Measurements from ENCODE around the gene C16orf54.
"Not testable (repeated sequence)": the region's sequence is repeated elsewhere in the genome, so short reads cannot be mapped to it uniquely, and the experiment has no call there.

The C16orf54 gene

GRCh38 chr16:29769507-29769906 is 23.7 kb upstream of the C16orf54 start:
- no peak for DNase-seq (ENCODE audit: low read depth in 3 of 3, low spot score in 1 of 3)

- DNase-seq (ENCODE audit: low read depth in 3 of 3, low spot score in 1 of 3) = no peak
Observed at GRCh38 chr16:29767062-29767461, 21.3 kb upstream of the C16orf54 start.

- DNase-seq (ENCODE audit: low read depth in 3 of 3, low spot score in 1 of 3) = no peak
Observed at GRCh38 chr16:29766571-29766970, 20.8 kb upstream of the C16orf54 start.

- no peak for DNase-seq (ENCODE audit: low read depth in 3 of 3, low spot score in 1 of 3)
Observed at GRCh38 chr16:29765167-29766032, 19.6 kb upstream of the C16orf54 start.

- no peak for DNase-seq (ENCODE audit: low read depth in 3 of 3, low spot score in 1 of 3)
Observed at GRCh38 chr16:29763326-29763725, 17.5 kb upstream of the C16orf54 start.

- DNase-seq (ENCODE audit: low read depth in 3 of 3, low spot score in 1 of 3) = no peak
Observed at GRCh38 chr16:29761882-29762281, 16.1 kb upstream of the C16orf54 start.

- DNase-seq (ENCODE audit: low read depth in 3 of 3, low spot score in 1 of 3) = not testable (repeated sequence)
Observed at GRCh38 chr16:29761280-29761651, 15.5 kb upstream of the C16orf54 start.

GRCh38 chr16:29760567-29761279 is 14.9 kb upstream of the C16orf54 start:
- DNase-seq (ENCODE audit: low read depth in 3 of 3, low spot score in 1 of 3) = no peak

- no peak for DNase-seq (ENCODE audit: low read depth in 3 of 3, low spot score in 1 of 3)
Observed at GRCh38 chr16:29757950-29758466, 12.2 kb upstream of the C16orf54 start.

GRCh38 chr16:29757086-29757485 is 11.3 kb upstream of the C16orf54 start:
- not testable (repeated sequence) for DNase-seq (ENCODE audit: low read depth in 3 of 3, low spot score in 1 of 3)

GRCh38 chr16:29756654-29757053 is 10.9 kb upstream of the C16orf54 start:
- no peak for DNase-seq (ENCODE audit: low read depth in 3 of 3, low spot score in 1 of 3)

GRCh38 chr16:29753516-29753915 is 7.7 kb upstream of the C16orf54 start:
- DNase-seq (ENCODE audit: low read depth in 3 of 3, low spot score in 1 of 3) = no peak

- DNase-seq (ENCODE audit: low read depth in 3 of 3, low spot score in 1 of 3) = not testable (repeated sequence)
Observed at GRCh38 chr16:29748760-29749149, 3.0 kb upstream of the C16orf54 start.

GRCh38 chr16:29747947-29748759 is 2.4 kb upstream of the C16orf54 start:
- DNase-seq (ENCODE audit: low read depth in 3 of 3, low spot score in 1 of 3) = no peak

- DNase-seq (ENCODE audit: low read depth in 3 of 3, low spot score in 1 of 3) = not testable (repeated sequence)
Observed at GRCh38 chr16:29746518-29746917, 728 bp upstream of the C16orf54 start.

GRCh38 chr16:29745121-29745852 is 503 bp downstream of the C16orf54 start:
- DNase-seq (ENCODE audit: low read depth in 3 of 3, low spot score in 1 of 3) = peak in 1 of 3 donors; percentile 27

- peak in 1 of 3 donors; percentile 6 for DNase-seq (ENCODE audit: low read depth in 3 of 3, low spot score in 1 of 3)
Observed at GRCh38 chr16:29744541-29745101, 1.2 kb downstream of the C16orf54 start.

GRCh38 chr16:29743827-29744531 is 1.8 kb downstream of the C16orf54 start:
- peak in 2 of 3 donors; percentile 21 to 28 for DNase-seq (ENCODE audit: low read depth in 3 of 3, low spot score in 1 of 3)

GRCh38 chr16:29743475-29743826 is 2.3 kb downstream of the C16orf54 start:
- DNase-seq (ENCODE audit: low read depth in 3 of 3, low spot score in 1 of 3) = no peak

All from stimulated activated CD4-positive, alpha-beta T cell treated with anti-CD3 and anti-CD28 coated beads, TNF-alpha, amount 100 ng/mL, for 1 hour (primary cell).